ENCODE results near the gene MAP3K15. TPM values are rescaled to one million over a fixed set of nuclear protein-coding genes. Genes with fewer than 3 reads are reported as not detected.

The MAP3K15 gene
- total RNA-seq, 6 experiments from 2014 or later = 0.09 TPM; not detected in 5

DNA sequence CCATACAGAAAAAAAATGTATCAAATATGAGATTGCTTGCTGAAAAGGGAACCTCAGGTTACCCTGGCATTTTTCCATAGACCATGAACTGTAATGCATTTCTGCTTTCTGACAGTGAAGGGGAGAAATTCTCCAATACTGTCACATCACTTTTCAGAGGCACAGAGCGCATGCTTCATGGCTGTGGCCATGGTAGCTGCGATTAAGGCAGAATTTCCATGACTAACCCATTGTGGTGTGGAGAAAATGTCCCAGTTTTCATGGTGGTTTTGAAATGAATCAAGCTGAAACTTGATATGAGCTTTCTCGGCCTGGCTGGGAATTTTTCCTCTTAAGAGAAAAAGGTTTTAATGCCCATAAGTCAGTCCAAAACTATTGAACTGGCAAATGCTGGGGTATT is 39.5 kb upstream of the MAP3K15 start:
- Histone ChIP-seq H3K36me3 (no peaks in the 10 kb centered on the region), H3K27me3 (no peaks in the 10 kb centered on the region), H3K4me3 (no peak overlapping the region), H3K27ac (no peak overlapping the region), H3K9me3 (no peaks in the 10 kb centered on the region), H3K4me1 (no peaks in the 10 kb centered on the region)
- ATAC-seq (no peak), DNase-seq (no peak)
- WGBS (ENCODE audit: insufficient coverage, low coverage, low lambda C conversion rate, missing lambda C conversion rate) = 88% methylated on average over 2 of the region's 3 CpGs
- intact Hi-C loops (cut with DNase I) = no loop called here
- no peak for TF ChIP-seq POLR2A (IDR thresholded peaks at IDR 0.05)
- TF ChIP-seq, protein P1, sequence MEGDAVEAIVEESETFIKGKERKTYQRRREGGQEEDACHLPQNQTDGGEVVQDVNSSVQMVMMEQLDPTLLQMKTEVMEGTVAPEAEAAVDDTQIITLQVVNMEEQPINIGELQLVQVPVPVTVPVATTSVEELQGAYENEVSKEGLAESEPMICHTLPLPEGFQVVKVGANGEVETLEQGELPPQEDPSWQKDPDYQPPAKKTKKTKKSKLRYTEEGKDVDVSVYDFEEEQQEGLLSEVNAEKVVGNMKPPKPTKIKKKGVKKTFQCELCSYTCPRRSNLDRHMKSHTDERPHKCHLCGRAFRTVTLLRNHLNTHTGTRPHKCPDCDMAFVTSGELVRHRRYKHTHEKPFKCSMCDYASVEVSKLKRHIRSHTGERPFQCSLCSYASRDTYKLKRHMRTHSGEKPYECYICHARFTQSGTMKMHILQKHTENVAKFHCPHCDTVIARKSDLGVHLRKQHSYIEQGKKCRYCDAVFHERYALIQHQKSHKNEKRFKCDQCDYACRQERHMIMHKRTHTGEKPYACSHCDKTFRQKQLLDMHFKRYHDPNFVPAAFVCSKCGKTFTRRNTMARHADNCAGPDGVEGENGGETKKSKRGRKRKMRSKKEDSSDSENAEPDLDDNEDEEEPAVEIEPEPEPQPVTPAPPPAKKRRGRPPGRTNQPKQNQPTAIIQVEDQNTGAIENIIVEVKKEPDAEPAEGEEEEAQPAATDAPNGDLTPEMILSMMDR (IDR thresholded peaks at IDR 0.05) = no peak

DNA sequence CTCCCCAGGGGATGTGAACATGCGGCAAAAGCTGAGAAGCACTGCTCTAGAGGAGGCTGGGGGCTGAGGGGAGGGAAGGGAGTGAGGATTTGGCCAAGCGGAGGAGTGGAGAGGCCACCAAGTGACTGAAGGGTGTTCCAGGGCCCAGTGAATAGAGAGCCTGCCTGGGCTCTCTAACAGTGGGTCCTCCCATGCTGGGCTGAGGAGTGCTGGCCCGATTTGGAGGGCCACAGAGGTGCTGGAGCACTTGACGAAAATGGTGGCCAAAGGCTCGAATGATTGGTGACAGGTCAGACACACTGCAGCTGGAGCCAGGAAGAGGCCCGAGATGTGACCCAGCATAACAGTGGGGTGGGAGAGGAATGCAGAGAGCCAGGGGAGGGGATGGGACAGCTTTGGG is 37.5 kb upstream of the MAP3K15 start:
- Histone ChIP-seq H3K4me1 (no peaks in the 10 kb centered on the region), H3K27me3 (no peaks in the 10 kb centered on the region), H3K27ac (no peak overlapping the region), H3K36me3 (no peaks in the 10 kb centered on the region), H3K9me3 (no peaks in the 10 kb centered on the region), H3K4me3 (no peak overlapping the region)
- intact Hi-C loops (cut with DNase I) = no loop called here
- TF ChIP-seq POLR2A (IDR thresholded peaks at IDR 0.05) = no peak
- TF ChIP-seq, protein P1 (IDR thresholded peaks at IDR 0.05) = no peak
- WGBS (ENCODE audit: insufficient coverage, low coverage, low lambda C conversion rate, missing lambda C conversion rate) = 65% methylated on average over 3 of the region's 6 CpGs
- peak in 1 of 4 donors; percentile 22 for ATAC-seq
- no peak for DNase-seq

DNA sequence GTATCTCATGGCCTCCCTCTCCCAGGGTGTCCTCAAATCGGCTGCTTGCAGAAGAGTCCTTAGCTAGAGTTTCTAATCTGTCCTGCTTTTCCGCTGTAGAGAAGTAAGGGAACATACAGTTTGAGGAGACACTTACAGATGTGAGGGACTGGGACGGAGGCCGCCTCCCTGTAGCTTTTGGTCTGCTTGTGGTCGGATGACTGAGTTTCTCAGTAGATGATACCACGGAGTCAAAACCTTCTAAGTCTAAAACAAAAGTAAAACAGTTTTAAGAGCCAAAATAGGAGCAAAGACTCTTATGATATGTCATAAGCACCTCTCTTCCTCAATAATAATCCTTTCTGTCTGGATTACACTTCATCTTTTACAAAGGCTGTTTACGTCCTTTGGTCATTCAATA is 34.5 kb upstream of the MAP3K15 start:
- H3K27me3 ChIP-seq = peaks cover 0 to 6% of the 10 kb centered on the region in 2 donors
- intact Hi-C loops (cut with DNase I) = no loop called here
- H3K27ac ChIP-seq = no peak overlapping the region
- DNase-seq (no peak), ATAC-seq (no peak)
- H3K4me1 ChIP-seq = no peaks in the 10 kb centered on the region
- TF ChIP-seq POLR2A (IDR thresholded peaks at IDR 0.05) = no peak
- TF ChIP-seq, protein P1 (IDR thresholded peaks at IDR 0.05) = no peak
- no peaks in the 10 kb centered on the region for H3K9me3 ChIP-seq
- 60% methylated on average over 7 of the region's 7 CpGs for WGBS (ENCODE audit: insufficient coverage, low coverage, low lambda C conversion rate, missing lambda C conversion rate)
- H3K36me3 ChIP-seq = no peaks in the 10 kb centered on the region
- H3K4me3 ChIP-seq = no peak overlapping the region

DNA sequence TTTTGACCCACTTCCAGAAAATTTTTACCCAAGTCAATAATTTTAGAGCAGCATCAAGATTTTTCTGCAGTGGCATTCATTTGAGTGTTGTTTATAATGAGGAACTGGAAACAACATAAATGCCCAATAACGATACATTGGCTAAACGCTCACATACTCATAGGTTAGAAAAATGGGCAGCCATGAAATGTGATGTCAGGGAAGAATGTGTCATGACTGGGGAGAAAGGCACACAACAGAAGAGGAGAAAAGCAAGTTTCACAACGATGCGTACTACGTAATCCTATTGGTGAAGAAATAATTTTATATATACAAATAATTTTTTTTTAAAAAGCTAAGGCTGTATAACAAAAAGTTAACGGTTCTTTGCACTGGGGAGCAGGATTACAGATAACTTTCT is 33.6 kb upstream of the MAP3K15 start:
- H3K27ac ChIP-seq = no peak overlapping the region
- TF ChIP-seq POLR2A (IDR thresholded peaks at IDR 0.05) = no peak
- TF ChIP-seq, protein P1 (IDR thresholded peaks at IDR 0.05) = no peak
- 88% methylated on average over 6 of the region's 6 CpGs for WGBS (ENCODE audit: insufficient coverage, low coverage, low lambda C conversion rate, missing lambda C conversion rate)
- no peak overlapping the region for H3K4me3 ChIP-seq
- H3K27me3 ChIP-seq = peaks cover 0 to 7% of the 10 kb centered on the region in 2 donors
- DNase-seq = no peak
- no peaks in the 10 kb centered on the region for H3K36me3 ChIP-seq
- H3K4me1 ChIP-seq = no peaks in the 10 kb centered on the region
- ATAC-seq = no peak
- intact Hi-C loops (cut with DNase I) = no loop called here
- H3K9me3 ChIP-seq = no peaks in the 10 kb centered on the region

DNA sequence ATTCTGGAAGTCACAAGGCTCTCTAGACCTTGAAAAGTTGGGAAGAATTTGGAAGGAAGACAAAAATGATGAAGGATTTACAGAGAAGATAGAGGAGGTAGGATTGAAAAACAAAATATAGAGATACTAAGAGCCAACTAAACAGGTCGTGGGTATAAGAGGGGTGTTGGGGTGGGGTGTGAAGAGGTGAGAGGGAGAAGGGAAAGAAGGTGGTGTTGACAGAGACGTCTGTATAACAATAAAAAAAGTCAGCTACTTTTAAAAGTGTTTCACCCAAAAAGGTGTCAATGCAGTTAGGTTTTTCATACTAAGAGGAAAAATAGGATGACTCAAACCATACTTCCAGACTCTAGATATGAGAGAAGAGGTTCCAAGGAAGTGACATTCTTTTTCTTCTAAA is 33.0 kb upstream of the MAP3K15 start:
- Histone ChIP-seq H3K27me3 (peaks cover 0 to 7% of the 10 kb centered on the region in 2 donors), H3K9me3 (no peaks in the 10 kb centered on the region), H3K4me3 (no peak overlapping the region), H3K27ac (no peak overlapping the region), H3K36me3 (no peaks in the 10 kb centered on the region), H3K4me1 (no peaks in the 10 kb centered on the region)
- intact Hi-C loops (cut with DNase I) = no loop called here
- TF ChIP-seq POLR2A (IDR thresholded peaks at IDR 0.05) = no peak
- TF ChIP-seq, protein P1 (IDR thresholded peaks at IDR 0.05) = no peak
- 23% methylated on average over 2 of the region's 2 CpGs for WGBS (ENCODE audit: insufficient coverage, low coverage, low lambda C conversion rate, missing lambda C conversion rate)
- ATAC-seq (no peak), DNase-seq (no peak)
